K562 (cell line): Measurements from ENCODE around the gene INO80D. TPM values are rescaled to one million over a fixed set of nuclear protein-coding genes. Genes with fewer than 3 reads are reported as not detected.
"Not testable (repeated sequence)": the region's sequence is repeated elsewhere in the genome, so short reads cannot be mapped to it uniquely, and the experiment has no call there.

Source experiments
- ATAC-seq: fragments of 200-7000 bp; cut with Tn5 transposase; 3 replicates; pipeline ENCODE4 v1.9.1; 2020; ENCODE audit warnings: moderate library complexity
- BruUV-seq: library from RNA; stranded (reverse); fragments of 400-500 nt; replicated peaks from 2 replicates; lab custom pipeline; 2021; lab: Mats Ljungman, UMichigan
- CTCF ChIA-PET: fragments of 300-600 bp; formaldehyde crosslinking; extraction: SDS; loops from one replicate; lab custom pipeline; 2021; ENCODE audit warnings: low intra/inter-chr PET ratio; lab: Yijun Ruan, JAX
- POLR2A ChIA-PET: fragments of 300-600, 350-650 bp; sonication (Branson Sonifier 250); formaldehyde crosslinking; extraction: SDS; loops from one replicate; lab custom pipeline; 2021; ENCODE audit warnings: antibody characterized with exemption, inconsistent platforms; lab: Yijun Ruan, JAX
- DNase-seq, 4 experiments: peaks; one replicate each; pipeline versions ENCODE4 v3.0.0 to v3.0.0-alpha.2; 2011 to 2018; ENCODE audit warnings: low spot score in 3 of 4, mixed read lengths in 3 of 4; ENCODE audit errors: extremely low read depth in 1 of 4
- FAIRE-seq: peaks from 2 replicates; lab custom pipeline; 2011; peaks lifted over from hg19 to GRCh38; lab: Jason Lieb, UNC
- H2AFZ ChIP-seq: 2 replicates; pipeline ENCODE4 v1.6.0; 2011; ENCODE audit warnings: low read depth, low read length, control low read depth, inconsistent platforms
- H3K27ac ChIP-seq: fragments of 200-600 bp; 3 replicates; pipeline ENCODE4 v1.8.0; 2011; ENCODE audit warnings: low read depth, mild to moderate bottlenecking, control low read depth, inconsistent platforms, low read length, moderate library complexity, mixed read lengths; ENCODE audit errors: extremely low read depth
- H3K27me3 ChIP-seq, 2 experiments: fragments of 300-600 bp in 1 of 2; 2 replicates in 1 of 2; 3 replicates in 1 of 2; pipeline versions ENCODE4 v1.6.0 to v1.8.0; 2011; ENCODE audit warnings: inconsistent platforms in 2 of 2, low read length in 2 of 2, mild to moderate bottlenecking in 1 of 2, mixed read lengths in 1 of 2, moderate library complexity in 1 of 2; ENCODE audit not compliant: control insufficient read depth in 2 of 2, insufficient read depth in 2 of 2
- H3K36me3 ChIP-seq: fragments of 300-600 bp; 3 replicates; pipeline ENCODE4 v1.8.0; 2011; ENCODE audit warnings: mild to moderate bottlenecking, low read length, inconsistent platforms; ENCODE audit not compliant: control insufficient read depth, insufficient read depth
- H3K4me1 ChIP-seq, 2 experiments: fragments of 200-600 bp in 1 of 2; replicated peaks in 1 of 2; 2 replicates in 1 of 2; 3 replicates in 1 of 2; pipeline versions ENCODE4 v1.5.1 to v1.8.0; 2011; ENCODE audit warnings: inconsistent platforms in 2 of 2, low read length in 2 of 2, mild to moderate bottlenecking in 1 of 2, mixed read lengths in 1 of 2, moderate library complexity in 1 of 2; ENCODE audit not compliant: control insufficient read depth in 2 of 2, insufficient read depth in 2 of 2
- H3K4me2 ChIP-seq: 2 replicates; pipeline ENCODE4 v1.6.1; 2011; ENCODE audit warnings: low read length, control low read depth, inconsistent platforms, mixed read lengths; ENCODE audit not compliant: insufficient read depth
- H3K4me3 ChIP-seq: fragments of 200-600 bp; sonication (generic), shearing (Covaris generic); 2 replicates; pipeline ENCODE4 v1.5.1; 2016; ENCODE audit warnings: control low read depth, inconsistent platforms
- H3K79me2 ChIP-seq: fragments of 200-600 bp; 3 replicates; pipeline ENCODE4 v1.8.0; 2011; ENCODE audit warnings: low read length, inconsistent platforms; ENCODE audit not compliant: control insufficient read depth, insufficient read depth
- H3K9ac ChIP-seq, 2 experiments: 2 replicates each; pipeline versions ENCODE4 v1.6.0 to v1.6.1; 2011; ENCODE audit warnings: low read depth in 2 of 2, low read length in 2 of 2, control low read depth in 1 of 2, inconsistent platforms in 1 of 2, mild to moderate bottlenecking in 1 of 2, mixed read lengths in 1 of 2; ENCODE audit not compliant: insufficient read depth in 1 of 2
- H3K9me1 ChIP-seq: one replicate; pipeline ENCODE4 v1.6.0; 2011; ENCODE audit warnings: inconsistent platforms, mild to moderate bottlenecking, low read length, moderate library complexity; ENCODE audit not compliant: control insufficient read depth, insufficient read depth
- H3K9me3 ChIP-seq: replicated peaks from 2 replicates; pipeline ENCODE4 v1.5.1; 2011; ENCODE audit warnings: low read depth, low read length, inconsistent platforms; ENCODE audit not compliant: control insufficient read depth, insufficient read depth
- H4K20me1 ChIP-seq: replicated peaks from 2 replicates; pipeline ENCODE4 v1.6.1; 2011; ENCODE audit warnings: low read length, inconsistent platforms, mixed read lengths; ENCODE audit not compliant: control insufficient read depth, insufficient read depth
- ZNF609 ChIP-seq: sonication (generic); formaldehyde crosslinking; IDR thresholded peaks from 2 replicates; pipeline ENCODE4 v1.8.1; 2023; ENCODE audit warnings: missing genetic modification reagents, mild to moderate bottlenecking, borderline replicate concordance
- WGBS: fragments of 100-300 bp; shearing (Covaris generic); methylation state at CpG from one replicate; pipeline ENCODE4 v1.1.6; 2016; ENCODE audit warnings: low coverage, mixed read lengths; ENCODE audit not compliant: insufficient coverage; ENCODE audit errors: missing lambda C conversion rate; 5-methylcytosine and 5-hydroxymethylcytosine counted together
- in situ Hi-C: fragments of 300-500 bp; cut with MboI; formaldehyde crosslinking; loops from 4 replicates; pipeline ENCODE4 v1.15.0; 2018; ENCODE audit warnings: inconsistent platforms, mixed read lengths
- intact Hi-C: fragments of 100-400 bp; cut with micrococcal nuclease; formaldehyde crosslinking; loops from 2 replicates; pipeline ENCODE4 v1.14.2; 2022
- polyA plus RNA-seq, 8 experiments: library from polyadenylated mRNA; depleted of rRNA in 4 of 8; stranded (reverse) in 5 of 8; unstranded in 3 of 8; fragments of >200 nt; fragmentation: Nextera tagmentation in 2 of 8; fragmentation: Illumina TruSeq in 1 of 8; extraction: Ambion mirVana in 2 of 8; extraction: Trizol in 1 of 8; gene quantifications; 2 replicates each; pipeline versions ENCODE4 v1.2.1 to v1.2.3, GENCODE V29; 2011 to 2014; ENCODE audit warnings: inconsistent platforms in 1 of 8, missing spikeins in 1 of 8
- total RNA-seq, 7 experiments: library from RNA; depleted of rRNA in 6 of 7; stranded (reverse); fragments of >200 nt in 6 of 7; fragmentation: Illumina TruSeq in 2 of 7; extraction: Trizol in 2 of 7; gene quantifications; 2 replicates each; pipeline versions ENCODE4 v1.2.1 to v1.2.3, GENCODE V29; 2011 to 2021; ENCODE audit warnings: low replicate concordance in 1 of 7

INO80D gene
- total and polyA plus RNA-seq, 9 of the 15 experiments (the other 6 are each of a cell fraction or from before 2014, with no cell fraction given) = 0.64 to 8.1 (median 2.9) TPM

DNA sequence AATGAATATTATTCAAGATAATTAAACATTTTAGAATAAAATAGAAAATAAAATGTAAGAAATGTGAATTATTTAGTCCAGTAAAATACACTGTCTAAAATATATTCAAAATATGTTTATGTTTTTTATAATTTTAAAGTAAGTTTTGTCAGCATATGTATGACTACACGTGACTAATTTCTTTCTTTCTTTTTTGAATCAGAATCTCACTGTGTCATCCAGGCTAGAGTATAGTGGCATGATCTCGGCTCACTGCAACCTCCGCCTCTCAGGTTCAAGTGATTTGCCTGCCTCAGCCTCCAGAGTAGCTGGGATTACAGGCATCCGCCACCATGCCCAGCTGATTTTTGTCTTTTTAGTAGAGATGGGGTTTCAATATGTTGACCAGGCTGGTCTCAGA lies 19.1 kb upstream of the INO80D start (continued):
- TF ChIP-seq ZNF609 (CRISPR knock-in tag) = no peak

DNA sequence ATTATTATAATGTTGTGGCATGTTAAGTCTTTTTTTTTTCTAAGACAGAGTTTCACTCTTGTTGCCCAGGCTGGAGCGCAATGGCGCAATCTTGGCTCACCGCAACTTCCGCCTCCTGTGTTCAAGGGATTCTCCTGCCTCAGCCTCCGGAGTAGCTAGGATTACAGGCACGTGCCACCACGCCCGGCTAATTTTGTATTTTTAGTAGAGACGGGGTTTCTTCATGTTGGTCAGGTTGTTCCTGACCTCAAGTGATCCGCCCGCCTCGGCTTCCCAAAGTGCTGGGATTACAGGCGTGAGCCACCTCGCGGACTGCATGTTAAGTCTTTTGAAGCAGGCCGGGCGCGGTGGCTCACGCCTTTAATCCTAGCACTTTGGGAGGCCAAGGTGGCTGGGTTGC lies 12.9 kb upstream of the INO80D start:
- H3K36me3 ChIP-seq, H4K20me1 ChIP-seq, FAIRE-seq, DNase-seq, intact Hi-C loops, H3K4me3 ChIP-seq, ATAC-seq, H3K27ac ChIP-seq, H3K9me1 ChIP-seq, H3K79me2 ChIP-seq, H3K27me3 ChIP-seq, H3K4me2 ChIP-seq, in situ Hi-C loops, H3K9ac ChIP-seq, BruUV-seq, CTCF ChIA-PET, H3K4me1 ChIP-seq, H3K9me3 ChIP-seq, H2AFZ ChIP-seq: not testable (repeated sequence)
- POLR2A ChIA-PET = interaction anchor here (1.1 to 1.2 kb wide), 2 partner anchors 9 to 61 kb away, joined by 3 read pairs; partner anchors contain the start of genes EEF1B2 and NDUFS1
- WGBS = 79% methylated on average over 19 of the region's 19 CpGs
